ENCODE data around the gene PGF. TPM values are rescaled to one million over a fixed set of nuclear protein-coding genes. Genes with fewer than 3 reads are reported as not detected.
A peak's percentile ranks its signal among the peaks of the same experiment; 100 is the strongest.

PGF gene
- total and polyA plus RNA-seq, 4 donors, result 3.0 to 10.0 (median 6.8) TPM

GRCh38 chr14:74917646-74918081 lies 37.7 kb downstream of the PGF start:
- Histone ChIP-seq H3K9me3 (ENCODE audit: control insufficient read depth in 4 of 4, insufficient read depth in 3 of 4, low read length in 3 of 4) (no peaks in the 10 kb centered on the region), H3K9ac (ENCODE audit: insufficient read depth in 1 of 2, low read length in 2 of 2) (no peak overlapping the region), H3K27me3 (ENCODE audit: control insufficient read depth in 3 of 3, insufficient read depth in 3 of 3, low read length in 2 of 3) (peaks cover 0 to 5% (median 0%) of the 10 kb centered on the region in 3 donors), H3K27ac (ENCODE audit: low read depth in 1 of 2, low read length in 1 of 2) (peak overlapping the region; percentile 24 to 46), H3K4me1 (ENCODE audit: control insufficient read depth in 5 of 5, insufficient read depth in 5 of 5, low read length in 5 of 5) (peaks cover 0 to 25% (median 8%) of the 10 kb centered on the region in 5 donors), H3K36me3 (ENCODE audit: control insufficient read depth in 4 of 4, insufficient read depth in 4 of 4, low read length in 4 of 4) (no peaks in the 10 kb centered on the region), H3K4me3 (no peak overlapping the region)
- TF ChIP-seq, protein P1, sequence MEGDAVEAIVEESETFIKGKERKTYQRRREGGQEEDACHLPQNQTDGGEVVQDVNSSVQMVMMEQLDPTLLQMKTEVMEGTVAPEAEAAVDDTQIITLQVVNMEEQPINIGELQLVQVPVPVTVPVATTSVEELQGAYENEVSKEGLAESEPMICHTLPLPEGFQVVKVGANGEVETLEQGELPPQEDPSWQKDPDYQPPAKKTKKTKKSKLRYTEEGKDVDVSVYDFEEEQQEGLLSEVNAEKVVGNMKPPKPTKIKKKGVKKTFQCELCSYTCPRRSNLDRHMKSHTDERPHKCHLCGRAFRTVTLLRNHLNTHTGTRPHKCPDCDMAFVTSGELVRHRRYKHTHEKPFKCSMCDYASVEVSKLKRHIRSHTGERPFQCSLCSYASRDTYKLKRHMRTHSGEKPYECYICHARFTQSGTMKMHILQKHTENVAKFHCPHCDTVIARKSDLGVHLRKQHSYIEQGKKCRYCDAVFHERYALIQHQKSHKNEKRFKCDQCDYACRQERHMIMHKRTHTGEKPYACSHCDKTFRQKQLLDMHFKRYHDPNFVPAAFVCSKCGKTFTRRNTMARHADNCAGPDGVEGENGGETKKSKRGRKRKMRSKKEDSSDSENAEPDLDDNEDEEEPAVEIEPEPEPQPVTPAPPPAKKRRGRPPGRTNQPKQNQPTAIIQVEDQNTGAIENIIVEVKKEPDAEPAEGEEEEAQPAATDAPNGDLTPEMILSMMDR (IDR thresholded peaks at IDR 0.05; ENCODE audit: control extremely low read depth, extremely low read depth), result no peak
- ATAC-seq (ENCODE audit: insufficient read depth, low FRiP score), result no peak
- WGBS, 2 donors, result 42 to 70% methylated on average over 13 of the region's 13 CpGs
- peak; percentile 80 to 88 (median 80) for DNase-seq

DNA sequence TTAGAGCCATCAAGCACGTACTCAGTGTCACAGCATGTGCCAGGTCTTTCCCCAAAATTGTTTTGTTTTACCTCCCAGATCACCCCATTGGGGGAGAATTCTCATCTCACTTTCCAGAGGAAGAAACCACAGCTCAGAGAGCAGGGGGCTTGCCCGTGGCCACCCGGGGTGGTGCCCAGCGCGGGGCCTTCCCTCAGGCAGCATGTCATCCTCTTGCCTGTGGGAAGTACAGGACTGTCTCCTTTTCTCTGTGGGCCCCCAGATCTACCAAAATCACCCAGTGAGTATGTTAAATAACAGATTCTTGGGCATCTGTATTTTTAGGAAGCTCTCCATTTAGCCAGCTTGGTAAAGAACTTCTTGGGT lies 38.2 kb downstream of the PGF start:
- TF ChIP-seq, protein P1 (IDR thresholded peaks at IDR 0.05; ENCODE audit: control extremely low read depth, extremely low read depth), result no peak
- Histone ChIP-seq H3K27me3 (ENCODE audit: control insufficient read depth in 3 of 3, insufficient read depth in 3 of 3, low read length in 2 of 3) (peaks cover 0 to 2% (median 0%) of the 10 kb centered on the region in 3 donors), H3K4me3 (no peak overlapping the region), H3K4me1 (ENCODE audit: control insufficient read depth in 5 of 5, insufficient read depth in 5 of 5, low read length in 5 of 5) (peaks cover 0 to 25% (median 7%) of the 10 kb centered on the region in 5 donors), H3K9me3 (ENCODE audit: control insufficient read depth in 4 of 4, insufficient read depth in 3 of 4, low read length in 3 of 4) (no peaks in the 10 kb centered on the region), H3K36me3 (ENCODE audit: control insufficient read depth in 4 of 4, insufficient read depth in 4 of 4, low read length in 4 of 4) (no peaks in the 10 kb centered on the region), H3K9ac (ENCODE audit: insufficient read depth in 1 of 2, low read length in 2 of 2) (no peak overlapping the region), H3K27ac (ENCODE audit: low read depth in 1 of 2, low read length in 1 of 2) (peak overlapping the region; percentile 24 to 49)
- no peak for ATAC-seq (ENCODE audit: insufficient read depth, low FRiP score)
- no peak for DNase-seq
- WGBS, 2 donors, result 92 to 93% methylated on average over 5 of the region's 5 CpGs

GRCh38 chr14:74915826-74916225 lies 39.6 kb downstream of the PGF start:
- no peaks in the 10 kb centered on the region for H3K9me3 ChIP-seq (ENCODE audit: control insufficient read depth in 4 of 4, insufficient read depth in 3 of 4, low read length in 3 of 4)
- H3K4me1 ChIP-seq (ENCODE audit: control insufficient read depth in 5 of 5, insufficient read depth in 5 of 5, low read length in 5 of 5), result peaks cover 0 to 25% (median 7%) of the 10 kb centered on the region in 5 donors
- no peak for ATAC-seq (ENCODE audit: insufficient read depth, low FRiP score)
- H3K9ac ChIP-seq (ENCODE audit: insufficient read depth in 1 of 2, low read length in 2 of 2), result no peak overlapping the region
- TF ChIP-seq, protein P1 (IDR thresholded peaks at IDR 0.05; ENCODE audit: control extremely low read depth, extremely low read depth), result no peak
- no peak overlapping the region for H3K27ac ChIP-seq (ENCODE audit: low read depth in 1 of 2, low read length in 1 of 2)
- H3K27me3 ChIP-seq (ENCODE audit: control insufficient read depth in 3 of 3, insufficient read depth in 3 of 3, low read length in 2 of 3), result no peaks in the 10 kb centered on the region
- 58 to 60% methylated on average over 7 of the region's 7 CpGs for WGBS, 2 donors
- H3K4me3 ChIP-seq, result no peak overlapping the region
- H3K36me3 ChIP-seq (ENCODE audit: control insufficient read depth in 4 of 4, insufficient read depth in 4 of 4, low read length in 4 of 4), result no peaks in the 10 kb centered on the region
- DNase-seq, result no peak

DNA sequence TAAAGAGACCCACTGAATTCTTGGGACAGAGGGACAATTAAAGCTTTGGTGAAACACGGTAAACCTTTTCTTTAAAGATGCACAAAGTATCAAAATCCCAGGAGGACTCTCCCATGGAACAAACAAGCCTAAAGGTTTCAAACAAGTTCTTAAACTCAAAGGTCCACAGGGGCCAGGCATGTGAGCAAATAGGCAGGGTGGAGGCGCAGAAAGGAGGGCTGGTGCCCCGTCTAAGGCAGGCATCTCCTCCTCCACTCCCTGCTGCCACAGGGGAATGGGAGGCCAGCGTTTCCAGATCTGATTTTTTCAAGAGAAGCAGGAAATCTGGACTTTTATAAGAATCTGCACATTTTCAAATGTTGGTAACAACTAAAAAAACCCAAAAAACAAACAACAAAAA lies 40.0 kb downstream of the PGF start:
- TF ChIP-seq, protein P1 (IDR thresholded peaks at IDR 0.05; ENCODE audit: control extremely low read depth, extremely low read depth), result no peak
- H3K4me1 ChIP-seq (ENCODE audit: control insufficient read depth in 5 of 5, insufficient read depth in 5 of 5, low read length in 5 of 5), result peaks cover 0 to 25% (median 7%) of the 10 kb centered on the region in 5 donors
- H3K9ac ChIP-seq (ENCODE audit: insufficient read depth in 1 of 2, low read length in 2 of 2), result no peak overlapping the region
- no peak for ATAC-seq (ENCODE audit: insufficient read depth, low FRiP score)
- DNase-seq, result no peak
- no peaks in the 10 kb centered on the region for H3K36me3 ChIP-seq (ENCODE audit: control insufficient read depth in 4 of 4, insufficient read depth in 4 of 4, low read length in 4 of 4)
- H3K27me3 ChIP-seq (ENCODE audit: control insufficient read depth in 3 of 3, insufficient read depth in 3 of 3, low read length in 2 of 3), result no peaks in the 10 kb centered on the region
- WGBS, 2 donors, result 85 to 93% methylated on average over 4 of the region's 4 CpGs
- no peak overlapping the region for H3K27ac ChIP-seq (ENCODE audit: low read depth in 1 of 2, low read length in 1 of 2)
- H3K4me3 ChIP-seq, result no peak overlapping the region
- H3K9me3 ChIP-seq (ENCODE audit: control insufficient read depth in 4 of 4, insufficient read depth in 3 of 4, low read length in 3 of 4), result no peaks in the 10 kb centered on the region
